GM18520 (cell line): ENCODE data around the gene HOXD4.

Experiments
- ATAC-seq: cut with Tn5 transposase; IDR thresholded peaks from one replicate; pipeline ENCODE4 v1.9.1; 2021; ENCODE audit not compliant: unreplicated experiment

Gene HOXD4

GRCh38 chr2:176170602-176171305 lies 19.4 kb downstream of the HOXD4 start:
- no peak for ATAC-seq

- no peak for ATAC-seq
Observed at GRCh38 chr2:176171351-176172006, 20.1 kb downstream of the HOXD4 start.

- no peak for ATAC-seq
Observed at GRCh38 chr2:176172007-176172894, 20.9 kb downstream of the HOXD4 start.

- ATAC-seq, result no peak
Observed at GRCh38 chr2:176172895-176173566, 21.7 kb downstream of the HOXD4 start.

GRCh38 chr2:176173567-176174381 lies 22.4 kb downstream of the HOXD4 start:
- no peak for ATAC-seq

- no peak for ATAC-seq
Observed at GRCh38 chr2:176174382-176174823, 23.1 kb downstream of the HOXD4 start.

GRCh38 chr2:176174824-176175708 lies 23.7 kb downstream of the HOXD4 start:
- ATAC-seq, result no peak

GRCh38 chr2:176175709-176176607 lies 24.6 kb downstream of the HOXD4 start:
- no peak for ATAC-seq

- no peak for ATAC-seq
Observed at GRCh38 chr2:176177580-176178037, 26.3 kb downstream of the HOXD4 start.

GRCh38 chr2:176178038-176178756 lies 26.8 kb downstream of the HOXD4 start:
- no peak for ATAC-seq

GRCh38 chr2:176178757-176179295 lies 27.5 kb downstream of the HOXD4 start:
- ATAC-seq, result no peak

- no peak for ATAC-seq
Observed at GRCh38 chr2:176181551-176181950, 30.2 kb downstream of the HOXD4 start.

GRCh38 chr2:176182671-176183070 lies 31.3 kb downstream of the HOXD4 start:
- ATAC-seq, result no peak

- ATAC-seq, result no peak
Observed at GRCh38 chr2:176184749-176185148, 33.4 kb downstream of the HOXD4 start.

GRCh38 chr2:176186024-176186423 lies 34.7 kb downstream of the HOXD4 start:
- no peak for ATAC-seq

- no peak for ATAC-seq
Observed at GRCh38 chr2:176187200-176187898, 36.0 kb downstream of the HOXD4 start.
